ENCODE measurements around the gene SLIT3. TPM values are rescaled to one million over a fixed set of nuclear protein-coding genes. Genes with fewer than 3 reads are reported as not detected.

Gene SLIT3
- total RNA-seq, 2 experiments from 2014 or later: not detected

GRCh38 chr5:168807287-168807686 is 493.7 kb downstream of the SLIT3 start:
- intact Hi-C loops (cut with DNase I, micrococcal nuclease): no loop called here
- H3K9me3 Mint-ChIP-seq: no peaks in the 10 kb centered on the region
- TF ChIP-seq CTCF (IDR thresholded peaks at IDR 0.05): no peak

GRCh38 chr5:168803541-168803940 is 497.4 kb downstream of the SLIT3 start:
- CTCF ChIA-PET: no interaction called here
- POLR2A ChIA-PET: no interaction called here
- H3K9me3 Mint-ChIP-seq: no peaks in the 10 kb centered on the region
- Histone ChIP-seq H3K4me3 (ENCODE audit: low read length) (no peak overlapping the region), H3K27me3 (ENCODE audit: control insufficient read depth in 1 of 2, insufficient read depth in 2 of 2, low read length in 2 of 2) (no peaks in the 10 kb centered on the region), H3K4me1 (ENCODE audit: insufficient read depth, low read length) (no peaks in the 10 kb centered on the region), H3K9me3 (ENCODE audit: control insufficient read depth in 1 of 2, insufficient read depth in 1 of 2, low read length in 2 of 2) (no peaks in the 10 kb centered on the region), H3K27ac (ENCODE audit: low read depth in 1 of 2, low read length in 2 of 2) (no peak overlapping the region), H3K36me3 (ENCODE audit: insufficient read depth, low read length) (no peaks in the 10 kb centered on the region)
- no peak for TF ChIP-seq CTCF (IDR thresholded peaks at IDR 0.05)
- no peaks in the 10 kb centered on the region for H3K27me3 Mint-ChIP-seq
- H3K27ac Mint-ChIP-seq: no peak overlapping the region
- no peak overlapping the region for H3K4me3 Mint-ChIP-seq
- no peaks in the 10 kb centered on the region for H3K4me1 Mint-ChIP-seq (ENCODE audit: low read depth)
- intact Hi-C loops (cut with DNase I, micrococcal nuclease): no loop called here
- no peaks in the 10 kb centered on the region for H3K36me3 Mint-ChIP-seq (ENCODE audit: low read depth)
- ATAC-seq (ENCODE audit: poor library complexity) (no peak), DNase-seq (no peak)

More at GRCh38 chr5:168807287-168807686, 493.7 kb downstream of the SLIT3 start:
- H3K4me3 ChIP-seq (ENCODE audit: low read length): no peak overlapping the region
- no peaks in the 10 kb centered on the region for H3K27me3 Mint-ChIP-seq
- no peaks in the 10 kb centered on the region for H3K9me3 ChIP-seq (ENCODE audit: control insufficient read depth in 1 of 2, insufficient read depth in 1 of 2, low read length in 2 of 2)
- ChIA-PET POLR2A (no interaction called here), CTCF (no interaction called here)
- no peak overlapping the region for H3K27ac Mint-ChIP-seq
- H3K4me1 Mint-ChIP-seq (ENCODE audit: low read depth): no peaks in the 10 kb centered on the region
- no peaks in the 10 kb centered on the region for H3K36me3 Mint-ChIP-seq (ENCODE audit: low read depth)
- H3K27ac ChIP-seq (ENCODE audit: low read depth in 1 of 2, low read length in 2 of 2): no peak overlapping the region
- no peak for ATAC-seq (ENCODE audit: poor library complexity)
- H3K4me1 ChIP-seq (ENCODE audit: insufficient read depth, low read length): no peaks in the 10 kb centered on the region
- DNase-seq: no peak
- H3K27me3 ChIP-seq (ENCODE audit: control insufficient read depth in 1 of 2, insufficient read depth in 2 of 2, low read length in 2 of 2): no peaks in the 10 kb centered on the region
- no peaks in the 10 kb centered on the region for H3K36me3 ChIP-seq (ENCODE audit: insufficient read depth, low read length)
- no peak overlapping the region for H3K4me3 Mint-ChIP-seq

- Histone ChIP-seq H3K4me1 (ENCODE audit: insufficient read depth, low read length) (no peaks in the 10 kb centered on the region), H3K27me3 (ENCODE audit: control insufficient read depth in 1 of 2, insufficient read depth in 2 of 2, low read length in 2 of 2) (no peaks in the 10 kb centered on the region), H3K36me3 (ENCODE audit: insufficient read depth, low read length) (no peaks in the 10 kb centered on the region), H3K27ac (ENCODE audit: low read depth in 1 of 2, low read length in 2 of 2) (no peak overlapping the region), H3K4me3 (ENCODE audit: low read length) (no peak overlapping the region), H3K9me3 (ENCODE audit: control insufficient read depth in 1 of 2, insufficient read depth in 1 of 2, low read length in 2 of 2) (no peaks in the 10 kb centered on the region)
- no peak for TF ChIP-seq CTCF (IDR thresholded peaks at IDR 0.05)
- DNase-seq: no peak
- CTCF ChIA-PET: no interaction called here
- ATAC-seq (ENCODE audit: poor library complexity): no peak
- H3K27me3 Mint-ChIP-seq: no peaks in the 10 kb centered on the region
- intact Hi-C loops (cut with DNase I, micrococcal nuclease): no loop called here
- POLR2A ChIA-PET: no interaction called here
- no peaks in the 10 kb centered on the region for H3K4me1 Mint-ChIP-seq (ENCODE audit: low read depth)
- no peaks in the 10 kb centered on the region for H3K9me3 Mint-ChIP-seq
- no peaks in the 10 kb centered on the region for H3K36me3 Mint-ChIP-seq (ENCODE audit: low read depth)
- no peak overlapping the region for H3K27ac Mint-ChIP-seq
- H3K4me3 Mint-ChIP-seq: no peak overlapping the region
Observed at GRCh38 chr5:168802337-168802736, 498.6 kb downstream of the SLIT3 start.
